ENCODE data around the gene MYO5C. TPM values are rescaled to one million over a fixed set of nuclear protein-coding genes. Genes with fewer than 3 reads are reported as not detected.

MYO5C gene
- total RNA-seq, 1 experiment from 2014 or later, result 28.2 TPM

DNA sequence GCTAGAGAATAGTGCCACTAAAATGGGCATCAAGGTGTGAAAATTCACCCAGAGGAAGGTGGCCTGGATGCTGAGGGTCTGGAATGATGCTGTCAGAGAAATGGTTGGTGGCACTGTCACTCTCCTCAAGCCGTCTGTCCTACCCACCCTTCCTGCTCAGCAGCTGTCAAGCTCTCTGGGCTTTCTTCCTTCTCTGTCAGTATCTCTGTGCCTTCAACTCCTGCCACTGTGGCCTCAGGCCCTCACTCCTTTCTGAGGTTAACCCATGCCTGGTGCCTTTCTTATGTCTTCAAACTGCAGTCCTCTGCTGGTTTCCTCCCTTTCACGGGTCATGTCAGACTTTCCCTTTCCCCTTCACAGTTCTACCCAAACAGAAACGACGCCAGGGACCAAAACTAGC is 4.4 kb downstream of the MYO5C start:
- Histone ChIP-seq H3K4me3 (ENCODE audit: low read depth in 2 of 2, low read length in 2 of 2) (no peak overlapping the region), H3K36me3 (ENCODE audit: control insufficient read depth, insufficient read depth, low read length) (no peaks in the 10 kb centered on the region), H3K27me3 (ENCODE audit: control insufficient read depth, insufficient read depth, low read length) (no peaks in the 10 kb centered on the region), H3K9me3 (ENCODE audit: control insufficient read depth, insufficient read depth, low read depth, low read length) (no peaks in the 10 kb centered on the region), H3K27ac (ENCODE audit: low read length) (no peak overlapping the region; the same call in 1 of the 2 replicates), H3K4me1 (ENCODE audit: control insufficient read depth, insufficient read depth, low read length) (peaks cover 67% of the 10 kb centered on the region)
- POLR2A ChIA-PET, result interaction anchor here (0.6 to 0.7 kb wide), 2 partner anchors 216 to 271 kb away, joined by 4 to 9 read pairs; no protein-coding TSS in a partner anchor
- ATAC-seq (no peak), DNase-seq (ENCODE audit: low read depth, low spot score) (no peak)
- intact Hi-C loops (cut with micrococcal nuclease; ENCODE audit: unreplicated experiment), result no loop called here
- no TSS peak for BruUV-seq (replicated peaks)
- in situ Hi-C loops (cut with HindIII; ENCODE audit: low pct_unique_long_range_greater_than_20kb, low sequenced_read_pairs), result no loop called here
- TF ChIP-seq, protein P1, sequence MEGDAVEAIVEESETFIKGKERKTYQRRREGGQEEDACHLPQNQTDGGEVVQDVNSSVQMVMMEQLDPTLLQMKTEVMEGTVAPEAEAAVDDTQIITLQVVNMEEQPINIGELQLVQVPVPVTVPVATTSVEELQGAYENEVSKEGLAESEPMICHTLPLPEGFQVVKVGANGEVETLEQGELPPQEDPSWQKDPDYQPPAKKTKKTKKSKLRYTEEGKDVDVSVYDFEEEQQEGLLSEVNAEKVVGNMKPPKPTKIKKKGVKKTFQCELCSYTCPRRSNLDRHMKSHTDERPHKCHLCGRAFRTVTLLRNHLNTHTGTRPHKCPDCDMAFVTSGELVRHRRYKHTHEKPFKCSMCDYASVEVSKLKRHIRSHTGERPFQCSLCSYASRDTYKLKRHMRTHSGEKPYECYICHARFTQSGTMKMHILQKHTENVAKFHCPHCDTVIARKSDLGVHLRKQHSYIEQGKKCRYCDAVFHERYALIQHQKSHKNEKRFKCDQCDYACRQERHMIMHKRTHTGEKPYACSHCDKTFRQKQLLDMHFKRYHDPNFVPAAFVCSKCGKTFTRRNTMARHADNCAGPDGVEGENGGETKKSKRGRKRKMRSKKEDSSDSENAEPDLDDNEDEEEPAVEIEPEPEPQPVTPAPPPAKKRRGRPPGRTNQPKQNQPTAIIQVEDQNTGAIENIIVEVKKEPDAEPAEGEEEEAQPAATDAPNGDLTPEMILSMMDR (IDR thresholded peaks at IDR 0.05), result no peak
- TF ChIP-seq, protein P2, sequence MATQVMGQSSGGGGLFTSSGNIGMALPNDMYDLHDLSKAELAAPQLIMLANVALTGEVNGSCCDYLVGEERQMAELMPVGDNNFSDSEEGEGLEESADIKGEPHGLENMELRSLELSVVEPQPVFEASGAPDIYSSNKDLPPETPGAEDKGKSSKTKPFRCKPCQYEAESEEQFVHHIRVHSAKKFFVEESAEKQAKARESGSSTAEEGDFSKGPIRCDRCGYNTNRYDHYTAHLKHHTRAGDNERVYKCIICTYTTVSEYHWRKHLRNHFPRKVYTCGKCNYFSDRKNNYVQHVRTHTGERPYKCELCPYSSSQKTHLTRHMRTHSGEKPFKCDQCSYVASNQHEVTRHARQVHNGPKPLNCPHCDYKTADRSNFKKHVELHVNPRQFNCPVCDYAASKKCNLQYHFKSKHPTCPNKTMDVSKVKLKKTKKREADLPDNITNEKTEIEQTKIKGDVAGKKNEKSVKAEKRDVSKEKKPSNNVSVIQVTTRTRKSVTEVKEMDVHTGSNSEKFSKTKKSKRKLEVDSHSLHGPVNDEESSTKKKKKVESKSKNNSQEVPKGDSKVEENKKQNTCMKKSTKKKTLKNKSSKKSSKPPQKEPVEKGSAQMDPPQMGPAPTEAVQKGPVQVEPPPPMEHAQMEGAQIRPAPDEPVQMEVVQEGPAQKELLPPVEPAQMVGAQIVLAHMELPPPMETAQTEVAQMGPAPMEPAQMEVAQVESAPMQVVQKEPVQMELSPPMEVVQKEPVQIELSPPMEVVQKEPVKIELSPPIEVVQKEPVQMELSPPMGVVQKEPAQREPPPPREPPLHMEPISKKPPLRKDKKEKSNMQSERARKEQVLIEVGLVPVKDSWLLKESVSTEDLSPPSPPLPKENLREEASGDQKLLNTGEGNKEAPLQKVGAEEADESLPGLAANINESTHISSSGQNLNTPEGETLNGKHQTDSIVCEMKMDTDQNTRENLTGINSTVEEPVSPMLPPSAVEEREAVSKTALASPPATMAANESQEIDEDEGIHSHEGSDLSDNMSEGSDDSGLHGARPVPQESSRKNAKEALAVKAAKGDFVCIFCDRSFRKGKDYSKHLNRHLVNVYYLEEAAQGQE (IDR thresholded peaks at IDR 0.05; ENCODE audit: insufficient read depth in 1 of 2, low read depth in 2 of 2, low read length in 1 of 2), result no peak
- no peak for TF ChIP-seq TCF7L2 (IDR thresholded peaks at IDR 0.05; ENCODE audit: low read depth, low read length)
- no peak for TF ChIP-seq SIN3A (IDR thresholded peaks at IDR 0.05; ENCODE audit: borderline replicate concordance, insufficient read depth, low read depth, low read length)
- no peak for TF ChIP-seq POLR2AphosphoS5 (IDR thresholded peaks at IDR 0.05; ENCODE audit: low read depth, low read length)
- CTCF ChIA-PET, result interaction anchor here (0.7 kb wide), 1 partner anchor 95 kb away, joined by 8 read pairs; no protein-coding TSS in a partner anchor

DNA sequence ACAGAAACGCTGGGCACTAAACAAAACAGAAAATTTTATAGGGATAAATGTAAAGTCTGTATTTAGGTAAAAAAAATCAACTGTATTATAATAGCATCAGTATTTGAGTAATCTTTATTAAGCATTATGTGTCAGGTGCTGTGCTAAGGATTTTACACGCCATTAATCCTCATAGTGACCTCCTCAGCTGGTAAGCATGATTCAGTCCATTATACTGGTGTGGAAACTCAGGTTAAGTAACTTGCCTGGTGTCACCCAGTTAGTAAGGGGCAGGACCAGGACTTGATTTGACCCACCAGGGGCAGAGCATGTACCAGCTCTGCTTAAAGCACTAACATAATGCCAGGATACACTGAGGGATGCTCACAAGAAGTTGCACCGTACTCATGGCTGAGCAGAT is 4.8 kb downstream of the MYO5C start:
- CTCF ChIA-PET, result interaction anchor here (0.7 kb wide), 1 partner anchor 95 kb away, joined by 8 read pairs; no protein-coding TSS in a partner anchor
- H3K36me3 ChIP-seq (ENCODE audit: control insufficient read depth, insufficient read depth, low read length), result no peaks in the 10 kb centered on the region
- BruUV-seq (replicated peaks), result no TSS peak
- no peak overlapping the region; the same call in 1 of the 2 replicates for H3K27ac ChIP-seq (ENCODE audit: low read length)
- no peak for DNase-seq (ENCODE audit: low read depth, low spot score)
- in situ Hi-C loops (cut with HindIII; ENCODE audit: low pct_unique_long_range_greater_than_20kb, low sequenced_read_pairs), result no loop called here
- H3K9me3 ChIP-seq (ENCODE audit: control insufficient read depth, insufficient read depth, low read depth, low read length), result no peaks in the 10 kb centered on the region
- POLR2A ChIA-PET, result interaction anchor here (0.6 to 0.7 kb wide), 2 partner anchors 271 to 294 kb away, joined by 5 to 9 read pairs; no protein-coding TSS in a partner anchor
- no peak for ATAC-seq
- intact Hi-C loops (cut with micrococcal nuclease; ENCODE audit: unreplicated experiment), result no loop called here
- TF ChIP-seq, protein P2 (IDR thresholded peaks at IDR 0.05; ENCODE audit: insufficient read depth in 1 of 2, low read depth in 2 of 2, low read length in 1 of 2), result no peak
- TF ChIP-seq POLR2AphosphoS5 (IDR thresholded peaks at IDR 0.05; ENCODE audit: low read depth, low read length) (no peak), SIN3A (IDR thresholded peaks at IDR 0.05; ENCODE audit: borderline replicate concordance, insufficient read depth, low read depth, low read length) (no peak), TCF7L2 (IDR thresholded peaks at IDR 0.05; ENCODE audit: low read depth, low read length) (no peak)
- TF ChIP-seq, protein P1 (IDR thresholded peaks at IDR 0.05), result no peak
- H3K4me1 ChIP-seq (ENCODE audit: control insufficient read depth, insufficient read depth, low read length), result peaks cover 64% of the 10 kb centered on the region
- no peaks in the 10 kb centered on the region for H3K27me3 ChIP-seq (ENCODE audit: control insufficient read depth, insufficient read depth, low read length)
- H3K4me3 ChIP-seq (ENCODE audit: low read depth in 2 of 2, low read length in 2 of 2), result no peak overlapping the region

All from Panc1 (cell line).